Testis (tissue), 2 donors: ENCODE measurements around the gene MEI4.

Source experiments
- POLR2A ChIP-seq: fragments of 450-650 bp; IDR thresholded peaks from one replicate; pipeline ENCODE4 v1.6.1; 2017; ENCODE audit warnings: antibody characterized with exemption, mild to moderate bottlenecking, moderate library complexity
- TF ChIP-seq, protein P1 (sequence below), 3 experiments: fragments of 450-650 bp in 2 of 3; fragments of 200-600 bp in 1 of 3; sonication (generic) in 1 of 3; IDR thresholded peaks; one replicate each; pipeline ENCODE4 v1.5.1; 2016 to 2019; ENCODE audit warnings: antibody characterized with exemption in 3 of 3, mild to moderate bottlenecking in 2 of 3, moderate library complexity in 1 of 3

DNA sequence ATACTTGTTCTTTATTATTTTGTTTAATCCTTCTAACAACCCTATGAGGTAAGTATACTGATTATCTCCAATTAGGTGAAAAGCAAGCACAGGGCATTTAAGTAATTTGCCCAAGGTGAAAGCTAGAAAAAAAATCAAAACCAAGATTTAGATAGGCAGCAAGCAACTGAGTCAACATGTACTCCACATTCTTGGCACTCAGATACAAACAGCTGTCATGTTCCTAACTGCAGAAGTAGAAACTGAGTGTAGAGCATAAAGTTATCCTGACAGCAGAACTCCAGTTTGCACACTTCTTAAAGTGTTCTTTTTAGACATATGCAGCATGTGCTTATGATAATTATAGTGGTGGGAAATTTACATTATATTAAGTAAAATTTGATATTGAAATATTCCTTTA is 278.1 kb downstream of the MEI4 start:
- TF ChIP-seq, protein P1, sequence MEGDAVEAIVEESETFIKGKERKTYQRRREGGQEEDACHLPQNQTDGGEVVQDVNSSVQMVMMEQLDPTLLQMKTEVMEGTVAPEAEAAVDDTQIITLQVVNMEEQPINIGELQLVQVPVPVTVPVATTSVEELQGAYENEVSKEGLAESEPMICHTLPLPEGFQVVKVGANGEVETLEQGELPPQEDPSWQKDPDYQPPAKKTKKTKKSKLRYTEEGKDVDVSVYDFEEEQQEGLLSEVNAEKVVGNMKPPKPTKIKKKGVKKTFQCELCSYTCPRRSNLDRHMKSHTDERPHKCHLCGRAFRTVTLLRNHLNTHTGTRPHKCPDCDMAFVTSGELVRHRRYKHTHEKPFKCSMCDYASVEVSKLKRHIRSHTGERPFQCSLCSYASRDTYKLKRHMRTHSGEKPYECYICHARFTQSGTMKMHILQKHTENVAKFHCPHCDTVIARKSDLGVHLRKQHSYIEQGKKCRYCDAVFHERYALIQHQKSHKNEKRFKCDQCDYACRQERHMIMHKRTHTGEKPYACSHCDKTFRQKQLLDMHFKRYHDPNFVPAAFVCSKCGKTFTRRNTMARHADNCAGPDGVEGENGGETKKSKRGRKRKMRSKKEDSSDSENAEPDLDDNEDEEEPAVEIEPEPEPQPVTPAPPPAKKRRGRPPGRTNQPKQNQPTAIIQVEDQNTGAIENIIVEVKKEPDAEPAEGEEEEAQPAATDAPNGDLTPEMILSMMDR (IDR thresholded peaks at IDR 0.05) = no peak
- no peak for TF ChIP-seq POLR2A
